ENCODE results near the gene TTPAL.

TTPAL gene

GRCh38 chr20:44542890-44543289, 67.2 kb downstream of the TTPAL start:
- DNase-seq, result no peak

- DNase-seq, result no peak
Measured at GRCh38 chr20:44543358-44543757, 67.7 kb downstream of the TTPAL start.
